Measurements from ENCODE around the gene ANAPC4.
"Not testable (repeated sequence)": the region's sequence is repeated elsewhere in the genome, so short reads cannot be mapped to it uniquely, and the experiment has no call there.

Gene ANAPC4

DNA sequence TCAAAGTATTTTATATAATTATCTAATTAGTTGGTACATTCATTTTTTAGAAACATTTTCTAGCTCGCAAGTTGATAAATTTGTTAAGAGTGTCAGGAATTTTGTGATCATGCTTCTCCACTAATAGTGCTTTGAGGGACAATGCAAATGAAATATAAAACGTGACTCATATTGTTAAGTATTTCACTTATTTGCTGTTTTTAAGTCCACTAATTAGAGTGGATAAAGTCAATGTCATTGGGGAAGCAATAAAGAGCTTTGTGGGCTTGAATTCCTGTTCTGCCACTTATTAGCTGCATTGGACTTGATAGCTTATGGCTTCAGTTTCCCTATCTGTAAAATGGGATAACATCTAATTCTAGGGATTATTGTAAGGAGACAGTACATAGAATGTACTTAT lies 26.5 kb upstream of the ANAPC4 start:
- 0 out of 2 replicates have a peak, but pooled peaks cover 7% of the 10 kb centered on the region for H3K36me3 ChIP-seq (ENCODE audit: control insufficient read depth, insufficient read depth, low read length)
- no peak overlapping the region for H3K4me3 ChIP-seq (ENCODE audit: low read depth, low read length)
- no peaks in the 10 kb centered on the region for H3K27me3 ChIP-seq (ENCODE audit: control insufficient read depth, insufficient read depth, low read length)
- 0 out of 2 replicates have a peak, but pooled peaks cover 3% of the 10 kb centered on the region for H3K4me1 ChIP-seq (ENCODE audit: control insufficient read depth, insufficient read depth, low read length)
- no peaks in the 10 kb centered on the region for H3K9me3 ChIP-seq (ENCODE audit: control insufficient read depth, insufficient read depth, low read length)
- no peak overlapping the region for H3K9ac ChIP-seq (ENCODE audit: low read depth, low read length)
- no peak overlapping the region for H3K27ac ChIP-seq (ENCODE audit: low read depth, low read length)

DNA sequence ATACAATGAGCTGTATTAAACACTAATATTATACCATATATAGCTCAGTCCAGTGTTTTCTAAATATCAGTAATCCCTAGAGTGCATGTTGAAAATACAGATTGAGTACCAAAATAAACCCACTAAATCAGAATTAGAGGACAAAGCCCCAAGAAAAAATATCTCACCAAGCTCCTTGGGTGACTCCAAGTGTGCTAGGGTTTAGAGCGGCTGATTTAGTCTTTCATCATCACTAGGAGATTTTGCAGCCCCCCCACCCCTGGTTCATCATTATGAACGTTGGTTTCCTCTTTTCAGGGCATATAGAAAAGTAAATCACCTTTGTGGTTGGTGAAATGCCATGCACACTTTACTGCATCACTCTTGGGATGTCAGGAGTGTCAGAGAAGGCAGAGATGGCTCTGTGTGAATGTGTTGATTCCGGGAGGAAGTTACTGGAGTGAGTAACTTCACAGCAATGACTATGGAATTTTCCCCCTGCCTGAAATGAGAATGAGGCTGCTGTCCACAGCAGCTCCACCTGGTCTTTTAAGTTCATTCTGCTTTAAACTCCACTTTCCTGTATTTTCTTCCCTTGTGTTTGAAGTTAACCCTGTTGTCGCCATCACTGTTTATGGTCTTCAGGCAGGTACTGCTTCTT lies 25.2 kb upstream of the ANAPC4 start:
- Histone ChIP-seq H3K36me3 (ENCODE audit: control insufficient read depth, insufficient read depth, low read length) (0 out of 2 replicates have a peak, but pooled peaks cover 7% of the 10 kb centered on the region), H3K4me1 (ENCODE audit: control insufficient read depth, insufficient read depth, low read length) (0 out of 2 replicates have a peak, but pooled peaks cover 3% of the 10 kb centered on the region), H3K9me3 (ENCODE audit: control insufficient read depth, insufficient read depth, low read length) (no peaks in the 10 kb centered on the region), H3K9ac (ENCODE audit: low read depth, low read length) (no peak overlapping the region), H3K27me3 (ENCODE audit: control insufficient read depth, insufficient read depth, low read length) (no peaks in the 10 kb centered on the region), H3K4me3 (ENCODE audit: low read depth, low read length) (no peak overlapping the region), H3K27ac (ENCODE audit: low read depth, low read length) (peak overlapping the region; percentile 53)

DNA sequence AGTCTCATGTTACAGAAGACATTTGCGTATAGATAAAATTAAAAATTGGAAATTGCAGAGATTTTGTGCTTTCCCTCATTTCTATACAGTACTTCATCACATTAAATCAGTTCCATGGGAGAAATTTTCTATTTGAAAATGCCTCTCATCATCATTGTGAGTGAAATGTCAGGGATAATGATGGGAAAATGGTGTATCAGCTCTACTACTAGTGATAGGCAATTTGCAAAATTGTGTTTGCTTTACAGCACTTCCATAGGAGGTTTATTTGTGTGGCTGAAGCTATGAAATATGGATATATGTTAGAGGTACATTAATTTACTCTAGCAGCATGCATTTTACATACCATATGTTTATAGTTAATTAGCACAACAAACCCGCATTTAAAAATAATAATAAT lies 21.0 kb upstream of the ANAPC4 start:
- Histone ChIP-seq H3K9me3 (ENCODE audit: control insufficient read depth, insufficient read depth, low read length) (peaks cover 5% of the 10 kb centered on the region; the same call in 1 of the 2 replicates), H3K4me1 (ENCODE audit: control insufficient read depth, insufficient read depth, low read length) (no peaks in the 10 kb centered on the region), H3K27me3 (ENCODE audit: control insufficient read depth, insufficient read depth, low read length) (no peaks in the 10 kb centered on the region), H3K27ac (ENCODE audit: low read depth, low read length) (no peak overlapping the region), H3K36me3 (ENCODE audit: control insufficient read depth, insufficient read depth, low read length) (0 out of 2 replicates have a peak, but pooled peaks cover 5% of the 10 kb centered on the region), H3K4me3 (ENCODE audit: low read depth, low read length) (no peak overlapping the region), H3K9ac (ENCODE audit: low read depth, low read length) (no peak overlapping the region)

DNA sequence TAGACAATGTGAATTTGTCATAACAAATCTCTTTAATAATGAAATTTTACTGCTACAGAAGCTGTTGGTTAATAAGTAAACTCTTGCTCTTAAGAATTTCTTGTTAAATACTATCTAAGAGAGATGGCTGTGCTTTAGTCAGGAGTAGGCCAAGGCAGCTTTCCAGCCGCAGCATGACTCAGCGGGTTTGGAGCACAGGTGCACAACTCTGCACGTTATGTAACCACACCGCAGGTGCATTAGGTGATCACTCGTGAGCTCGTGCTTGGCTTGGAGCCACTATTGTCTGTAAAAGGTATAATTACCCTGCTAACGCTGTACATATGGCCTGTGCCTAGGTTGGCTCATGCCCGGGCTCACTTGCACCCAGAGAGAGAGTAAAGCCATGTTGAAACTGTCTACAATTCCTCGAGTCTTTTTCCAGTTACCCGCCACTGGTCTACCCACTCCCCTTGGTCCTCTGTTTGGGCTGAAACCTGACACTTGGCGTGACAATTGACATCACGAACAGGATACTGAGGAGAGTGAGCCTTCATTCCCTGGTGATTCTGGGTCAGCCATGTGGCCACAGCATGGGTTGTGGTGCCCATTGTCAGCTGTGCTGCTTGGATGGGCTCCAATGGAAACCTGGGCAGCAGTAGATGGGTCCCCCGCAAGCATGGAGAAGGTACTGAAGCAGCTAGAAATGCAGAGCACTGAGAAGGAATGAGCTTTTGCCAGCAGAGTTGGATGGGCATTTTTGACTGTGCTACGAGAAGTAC lies 18.4 kb upstream of the ANAPC4 start:
- no peak overlapping the region for H3K4me3 ChIP-seq (ENCODE audit: low read depth, low read length)
- no peaks in the 10 kb centered on the region for H3K27me3 ChIP-seq (ENCODE audit: control insufficient read depth, insufficient read depth, low read length)
- H3K4me1 ChIP-seq (ENCODE audit: control insufficient read depth, insufficient read depth, low read length), result no peaks in the 10 kb centered on the region
- H3K9ac ChIP-seq (ENCODE audit: low read depth, low read length), result no peak overlapping the region
- peaks cover 5% of the 10 kb centered on the region; the same call in 1 of the 2 replicates for H3K9me3 ChIP-seq (ENCODE audit: control insufficient read depth, insufficient read depth, low read length)
- peaks cover 9% of the 10 kb centered on the region; the same call in 1 of the 2 replicates for H3K36me3 ChIP-seq (ENCODE audit: control insufficient read depth, insufficient read depth, low read length)
- H3K27ac ChIP-seq (ENCODE audit: low read depth, low read length), result no peak overlapping the region

DNA sequence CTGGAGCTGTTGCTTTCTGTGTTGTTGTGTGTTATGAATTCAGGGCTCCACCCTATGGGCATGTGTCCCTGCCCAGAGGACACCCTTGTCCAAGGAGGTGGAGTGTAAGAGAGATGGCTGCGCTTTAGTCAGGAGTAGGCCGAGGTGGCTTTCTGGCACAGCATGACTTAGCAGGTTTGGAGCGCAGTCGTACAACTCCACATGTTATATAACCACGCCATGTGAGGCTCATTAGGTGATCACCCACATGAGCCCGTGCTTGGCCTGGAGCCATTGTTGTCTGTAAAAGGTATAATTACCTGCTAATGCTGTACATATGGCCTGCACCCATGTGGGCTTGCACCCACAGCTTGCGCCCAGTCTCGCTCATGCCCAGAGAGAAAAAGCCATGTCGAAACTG lies 15.8 kb upstream of the ANAPC4 start:
- Histone ChIP-seq H3K27me3 (ENCODE audit: control insufficient read depth, insufficient read depth, low read length) (no peaks in the 10 kb centered on the region), H3K9ac (ENCODE audit: low read depth, low read length) (no peak overlapping the region), H3K9me3 (ENCODE audit: control insufficient read depth, insufficient read depth, low read length) (peaks cover 5% of the 10 kb centered on the region; the same call in 1 of the 2 replicates), H3K36me3 (ENCODE audit: control insufficient read depth, insufficient read depth, low read length) (peaks cover 19% of the 10 kb centered on the region), H3K4me3 (ENCODE audit: low read depth, low read length) (no peak overlapping the region), H3K27ac (ENCODE audit: low read depth, low read length) (no peak overlapping the region), H3K4me1 (ENCODE audit: control insufficient read depth, insufficient read depth, low read length) (no peaks in the 10 kb centered on the region)

DNA sequence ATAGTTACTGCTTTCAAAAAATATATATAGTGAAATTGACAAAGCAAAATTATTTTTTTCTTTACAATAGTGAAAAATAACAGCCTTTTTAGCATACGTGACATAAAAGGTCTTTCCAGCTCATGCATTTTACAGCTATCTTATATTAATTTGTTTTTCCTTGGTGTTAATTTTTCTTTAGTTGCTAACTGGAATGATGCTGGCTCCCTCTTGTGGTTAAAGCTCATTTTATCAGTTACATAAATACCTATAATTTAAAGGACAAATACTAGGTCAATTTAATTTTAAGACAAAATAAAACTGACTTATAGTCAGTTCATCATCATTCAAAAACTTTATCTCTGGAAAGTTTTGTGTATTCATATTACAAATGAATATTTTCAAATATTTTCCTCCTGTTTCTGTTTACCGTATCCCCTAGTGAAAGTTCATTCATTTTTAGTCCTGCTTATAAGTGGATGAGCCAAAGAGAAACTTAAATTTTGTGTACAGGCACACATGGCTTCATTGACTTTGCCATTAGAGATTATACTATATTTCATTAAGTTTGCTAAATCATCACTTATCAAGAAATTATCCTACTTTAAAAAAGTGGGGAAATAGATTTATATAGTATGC lies 9.9 kb upstream of the ANAPC4 start:
- Histone ChIP-seq H3K27me3 (ENCODE audit: control insufficient read depth, insufficient read depth, low read length) (no peaks in the 10 kb centered on the region), H3K27ac (ENCODE audit: low read depth, low read length) (no peak overlapping the region), H3K4me3 (ENCODE audit: low read depth, low read length) (no peak overlapping the region), H3K36me3 (ENCODE audit: control insufficient read depth, insufficient read depth, low read length) (peaks cover 17% of the 10 kb centered on the region), H3K9me3 (ENCODE audit: control insufficient read depth, insufficient read depth, low read length) (no peaks in the 10 kb centered on the region), H3K4me1 (ENCODE audit: control insufficient read depth, insufficient read depth, low read length) (peaks cover 11% of the 10 kb centered on the region), H3K9ac (ENCODE audit: low read depth, low read length) (no peak overlapping the region)

DNA sequence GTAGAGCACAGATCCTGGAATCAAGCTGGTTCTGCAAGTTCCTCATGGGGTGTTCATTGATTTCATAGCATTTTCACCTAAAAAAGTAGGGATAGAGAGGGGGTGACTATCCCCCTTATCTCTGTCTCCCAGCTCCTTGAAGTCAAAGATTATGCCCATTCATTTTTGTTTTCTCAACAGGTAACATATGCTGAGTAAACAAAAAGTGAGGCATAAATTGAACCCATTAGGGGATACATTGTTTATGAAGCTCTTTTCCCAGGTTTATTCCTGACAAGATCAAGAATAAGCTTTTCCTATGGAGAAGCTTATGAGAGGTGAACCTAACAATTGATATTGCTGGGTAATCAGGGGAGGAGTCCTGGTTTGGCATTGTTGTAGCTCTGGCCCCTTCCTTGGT lies 9.2 kb upstream of the ANAPC4 start:
- Histone ChIP-seq H3K4me1 (ENCODE audit: control insufficient read depth, insufficient read depth, low read length) (peaks cover 11% of the 10 kb centered on the region), H3K36me3 (ENCODE audit: control insufficient read depth, insufficient read depth, low read length) (peaks cover 16% of the 10 kb centered on the region), H3K4me3 (ENCODE audit: low read depth, low read length) (no peak overlapping the region), H3K9ac (ENCODE audit: low read depth, low read length) (no peak overlapping the region), H3K9me3 (ENCODE audit: control insufficient read depth, insufficient read depth, low read length) (no peaks in the 10 kb centered on the region), H3K27me3 (ENCODE audit: control insufficient read depth, insufficient read depth, low read length) (no peaks in the 10 kb centered on the region), H3K27ac (ENCODE audit: low read depth, low read length) (peak overlapping the region; percentile 12)

DNA sequence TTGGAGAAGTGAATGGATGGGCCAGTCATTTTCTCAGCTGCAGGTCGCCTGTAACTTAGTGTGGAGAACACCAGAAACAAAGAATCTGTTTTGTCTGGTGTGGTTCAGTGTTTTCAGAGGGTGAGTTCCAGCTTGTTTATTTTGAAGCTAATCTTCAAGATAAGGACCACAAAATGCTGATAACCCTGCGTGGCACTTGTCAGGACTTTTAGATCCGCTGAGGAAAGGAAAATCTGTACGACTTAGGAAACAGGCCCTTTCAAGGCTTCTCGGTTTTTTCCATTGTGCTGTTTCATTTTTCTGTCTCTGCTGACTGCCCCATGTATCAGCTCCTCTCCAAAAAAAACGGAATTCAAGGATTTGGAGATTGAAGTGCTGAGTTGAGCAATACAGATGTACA lies 8.7 kb upstream of the ANAPC4 start:
- no peak overlapping the region for H3K4me3 ChIP-seq (ENCODE audit: low read depth, low read length)

DNA sequence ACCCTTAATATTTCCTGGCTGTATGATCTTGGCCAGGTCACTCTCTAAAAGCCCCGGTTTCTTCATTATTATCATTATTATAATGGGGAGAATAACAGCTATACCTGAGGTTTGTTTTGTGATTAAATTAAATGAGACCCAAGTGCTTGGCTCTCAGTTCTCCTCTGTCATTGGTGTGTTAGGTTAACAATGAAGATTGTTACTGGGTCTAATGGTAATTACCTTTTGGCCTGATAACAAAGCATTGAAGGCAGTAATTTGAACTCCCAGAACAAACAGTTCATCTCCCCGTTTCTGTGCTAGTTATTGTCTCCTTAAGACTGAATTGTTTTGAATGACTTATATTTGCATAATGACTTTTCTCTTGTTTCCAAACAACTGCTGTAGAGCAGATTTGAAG lies 6.8 kb upstream of the ANAPC4 start:
- Histone ChIP-seq H3K27me3 (ENCODE audit: control insufficient read depth, insufficient read depth, low read length) (no peaks in the 10 kb centered on the region), H3K36me3 (ENCODE audit: control insufficient read depth, insufficient read depth, low read length) (peaks cover 5% of the 10 kb centered on the region), H3K27ac (ENCODE audit: low read depth, low read length) (peak overlapping the region; percentile 54), H3K9me3 (ENCODE audit: control insufficient read depth, insufficient read depth, low read length) (no peaks in the 10 kb centered on the region), H3K4me1 (ENCODE audit: control insufficient read depth, insufficient read depth, low read length) (peaks cover 21% of the 10 kb centered on the region), H3K4me3 (ENCODE audit: low read depth, low read length) (no peak overlapping the region), H3K9ac (ENCODE audit: low read depth, low read length) (no peak overlapping the region)

More for the DNA sequence above, 8.7 kb upstream of the ANAPC4 start:
- Histone ChIP-seq H3K4me1 (ENCODE audit: control insufficient read depth, insufficient read depth, low read length) (peaks cover 11% of the 10 kb centered on the region), H3K27me3 (ENCODE audit: control insufficient read depth, insufficient read depth, low read length) (no peaks in the 10 kb centered on the region), H3K9me3 (ENCODE audit: control insufficient read depth, insufficient read depth, low read length) (no peaks in the 10 kb centered on the region), H3K27ac (ENCODE audit: low read depth, low read length) (no peak overlapping the region), H3K9ac (ENCODE audit: low read depth, low read length) (no peak overlapping the region), H3K36me3 (ENCODE audit: control insufficient read depth, insufficient read depth, low read length) (peaks cover 13% of the 10 kb centered on the region)

DNA sequence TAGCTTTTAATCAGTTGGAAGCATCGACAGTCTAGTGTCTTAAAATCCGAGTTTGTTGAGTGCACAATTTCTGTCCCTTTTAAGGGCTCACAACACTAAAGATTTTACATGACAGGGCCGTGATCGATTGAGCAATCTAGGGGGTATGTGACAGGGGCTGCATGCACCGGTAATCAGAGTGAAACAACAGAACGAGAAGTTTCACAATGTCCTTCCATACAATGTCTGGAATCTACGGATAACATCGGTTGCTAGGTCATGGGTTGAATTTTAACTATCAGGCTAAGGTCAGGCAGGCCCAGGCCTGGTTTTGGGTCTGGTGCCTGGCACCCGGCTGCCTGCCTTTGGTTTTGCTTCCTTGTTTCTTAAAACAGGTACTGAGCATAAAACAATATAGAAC lies 4.5 kb upstream of the ANAPC4 start:
- H3K9me3 ChIP-seq (ENCODE audit: control insufficient read depth, insufficient read depth, low read length); H3K4me3 ChIP-seq (ENCODE audit: low read depth, low read length); H3K27me3 ChIP-seq (ENCODE audit: control insufficient read depth, insufficient read depth, low read length); H3K9ac ChIP-seq (ENCODE audit: low read depth, low read length); H3K36me3 ChIP-seq (ENCODE audit: control insufficient read depth, insufficient read depth, low read length); H3K27ac ChIP-seq (ENCODE audit: low read depth, low read length): not testable (repeated sequence)
- peaks cover 26% of the 10 kb centered on the region for H3K4me1 ChIP-seq (ENCODE audit: control insufficient read depth, insufficient read depth, low read length)

Data from HUES48 (cell line).